Left ventricle myocardium inferior (tissue), 1 donor: ENCODE results near the gene CLDN18. TPM values are rescaled to one million over a fixed set of nuclear protein-coding genes. Genes with fewer than 3 reads are reported as not detected.

ENCODE experiments used
- DNase-seq: peaks from one replicate; pipeline ENCODE4 v3.0.0-alpha.2; 2020
- H3K27ac ChIP-seq: fragments of 200-600 bp; replicated peaks from 2 replicates; pipeline ENCODE4 v1.8.0; 2021
- H3K27me3 ChIP-seq: fragments of 200-600 bp; 2 replicates; pipeline ENCODE4 v1.8.0; 2021; ENCODE audit warnings: low read depth
- H3K36me3 ChIP-seq: fragments of 200-600 bp; 2 replicates; pipeline ENCODE4 v1.8.0; 2021
- H3K4me1 ChIP-seq: fragments of 200-600 bp; 2 replicates; pipeline ENCODE4 v1.8.0; 2021
- H3K4me3 ChIP-seq: fragments of 200-600 bp; 2 replicates; pipeline ENCODE4 v1.8.0; 2021; ENCODE audit warnings: mild to moderate bottlenecking, moderate library complexity
- H3K9me3 ChIP-seq: fragments of 200-600 bp; replicated peaks from 2 replicates; pipeline ENCODE4 v1.8.0; 2021
- CTCF ChIP-seq: fragments of 200-600 bp; IDR thresholded peaks from 2 replicates; pipeline ENCODE4 v1.8.0; 2021; ENCODE audit warnings: antibody characterized with exemption, mild to moderate bottlenecking, borderline replicate concordance
- intact Hi-C: fragments of 100-400 bp; cut with micrococcal nuclease; formaldehyde crosslinking; loops from one replicate; pipeline ENCODE4 v1.11.0; 2022
- total RNA-seq: library from RNA; stranded (reverse); fragmentation: NEBNext Ultra II Directional; extraction: Animal tissue kit (Norgen Biotek cat#: 25700); gene quantifications from one replicate; pipeline ENCODE4 v1.2.1, GENCODE V29; 2021
- donor health status: DM: no; HTN: yes; CAD: no; lungs with severe emphysema.

CLDN18 gene
- total RNA-seq, 1 donor from 2014 or later = not detected

GRCh38 chr3:138043266-138044029, 33.5 kb downstream of the CLDN18 start:
- peaks cover 3% of the 10 kb centered on the region for H3K36me3 ChIP-seq
- no peak for DNase-seq
- H3K4me1 ChIP-seq = peaks cover 14% of the 10 kb centered on the region
- no peaks in the 10 kb centered on the region for H3K9me3 ChIP-seq
- no peak for TF ChIP-seq CTCF
- no peaks in the 10 kb centered on the region for H3K27me3 ChIP-seq
- intact Hi-C loops = no loop called here
- H3K27ac ChIP-seq = no peak overlapping the region
- no peak overlapping the region for H3K4me3 ChIP-seq

GRCh38 chr3:138046085-138046484, 36.1 kb downstream of the CLDN18 start:
- no peak for DNase-seq
- peaks cover 6% of the 10 kb centered on the region for H3K36me3 ChIP-seq
- no peaks in the 10 kb centered on the region for H3K27me3 ChIP-seq
- intact Hi-C loops = no loop called here
- no peak for TF ChIP-seq CTCF
- H3K9me3 ChIP-seq = no peaks in the 10 kb centered on the region
- H3K27ac ChIP-seq = no peak overlapping the region
- peaks cover 21% of the 10 kb centered on the region for H3K4me1 ChIP-seq
- H3K4me3 ChIP-seq = no peak overlapping the region

- TF ChIP-seq CTCF = no peak
- Histone ChIP-seq H3K36me3 (peaks cover 6% of the 10 kb centered on the region), H3K4me3 (no peak overlapping the region), H3K4me1 (peaks cover 25% of the 10 kb centered on the region), H3K27ac (no peak overlapping the region), H3K27me3 (no peaks in the 10 kb centered on the region), H3K9me3 (no peaks in the 10 kb centered on the region)
- intact Hi-C loops = no loop called here
- DNase-seq = no peak
Observed at GRCh38 chr3:138046955-138047354, 37.0 kb downstream of the CLDN18 start.

- Histone ChIP-seq H3K4me1 (peaks cover 26% of the 10 kb centered on the region), H3K36me3 (peaks cover 6% of the 10 kb centered on the region), H3K27ac (no peak overlapping the region), H3K4me3 (no peak overlapping the region), H3K27me3 (no peaks in the 10 kb centered on the region), H3K9me3 (no peaks in the 10 kb centered on the region)
- intact Hi-C loops = no loop called here
- TF ChIP-seq CTCF = no peak
- no peak for DNase-seq
Observed at GRCh38 chr3:138047596-138048158, 37.7 kb downstream of the CLDN18 start.

- TF ChIP-seq CTCF = no peak
- no peak overlapping the region for H3K4me3 ChIP-seq
- H3K27me3 ChIP-seq = no peaks in the 10 kb centered on the region
- intact Hi-C loops = no loop called here
- H3K36me3 ChIP-seq = peaks cover 6% of the 10 kb centered on the region
- peaks cover 26% of the 10 kb centered on the region for H3K4me1 ChIP-seq
- H3K9me3 ChIP-seq = no peaks in the 10 kb centered on the region
- H3K27ac ChIP-seq = no peak overlapping the region
- DNase-seq = no peak
Observed at GRCh38 chr3:138049157-138049919, 39.4 kb downstream of the CLDN18 start.
